OCI-LY1 (cell line): ENCODE measurements around the gene MYRF.

Source experiments
- H2AFZ ChIP-seq: fragments of 200-600 bp; sonication (generic), shearing (Covaris generic); 2 replicates; pipeline ENCODE4 v1.6.0; 2014; ENCODE audit warnings: antibody characterized with exemption, mild to moderate bottlenecking, low read length
- H3F3A ChIP-seq: fragments of 200-600 bp; sonication (generic), shearing (Covaris generic); 2 replicates; pipeline ENCODE4 v1.6.0; 2014; ENCODE audit warnings: mild to moderate bottlenecking, antibody characterized with exemption, low read length, moderate library complexity; ENCODE audit not compliant: insufficient read depth
- H3K27ac ChIP-seq: fragments of 200-600 bp; sonication (generic); 2 replicates; pipeline ENCODE4 v1.5.1; 2014; ENCODE audit warnings: low read length, mixed run types, mild to moderate bottlenecking, low read depth; ENCODE audit not compliant: poor library complexity, severe bottlenecking
- H3K27me3 ChIP-seq: fragments of 200-600 bp; sonication (generic); 2 replicates; pipeline ENCODE4 v1.6.0; 2014; ENCODE audit warnings: antibody characterized with exemption, mild to moderate bottlenecking, low read length, moderate library complexity; ENCODE audit not compliant: insufficient read depth
- H3K36me3 ChIP-seq: fragments of 200-600 bp; sonication (generic); 2 replicates; pipeline ENCODE4 v1.6.1; 2014; ENCODE audit warnings: mild to moderate bottlenecking, antibody characterized with exemption, low read length, moderate library complexity, mixed read lengths; ENCODE audit not compliant: insufficient read depth
- H3K4me1 ChIP-seq: fragments of 200-600 bp; sonication (generic); 2 replicates; pipeline ENCODE4 v1.5.1; 2014; ENCODE audit warnings: mild to moderate bottlenecking, low read length, moderate library complexity; ENCODE audit not compliant: insufficient read depth, severe bottlenecking
- H3K4me2 ChIP-seq: fragments of 200-600 bp; sonication (generic), shearing (Covaris generic); 2 replicates; pipeline ENCODE4 v1.6.1; 2014; ENCODE audit warnings: low read length
- H3K4me3 ChIP-seq: fragments of 200-600 bp; sonication (generic); 2 replicates; pipeline ENCODE4 v1.5.1; 2014; ENCODE audit warnings: low read length, low read depth, mild to moderate bottlenecking, mixed read lengths; ENCODE audit not compliant: poor library complexity, severe bottlenecking
- H3K79me2 ChIP-seq: fragments of 200-600 bp; shearing (Covaris generic); 2 replicates; pipeline ENCODE4 v1.6.1; 2016; ENCODE audit warnings: mixed run types, low read length, mixed read lengths; ENCODE audit not compliant: insufficient read depth
- H3K9ac ChIP-seq: fragments of 200-600 bp; sonication (generic), shearing (Covaris generic); 2 replicates; pipeline ENCODE4 v1.6.1; 2014; ENCODE audit warnings: mild to moderate bottlenecking, low read length, mixed read lengths
- H3K9me2 ChIP-seq: fragments of 200-600 bp; sonication (generic), shearing (Covaris generic); 2 replicates; pipeline ENCODE4 v1.6.1; 2014; ENCODE audit warnings: low read depth, mild to moderate bottlenecking, low read length, mixed read lengths
- H3K9me3 ChIP-seq: fragments of 200-600 bp; shearing (Covaris generic); 2 replicates; pipeline ENCODE4 v1.6.1; 2014; ENCODE audit warnings: low read length, mixed read lengths
- H4K20me1 ChIP-seq: fragments of 200-600 bp; sonication (generic), shearing (Covaris generic); 2 replicates; pipeline ENCODE4 v1.6.0; 2016; ENCODE audit warnings: mild to moderate bottlenecking, low read length; ENCODE audit not compliant: insufficient read depth
- EZH2 ChIP-seq: fragments of 200-600 bp; sonication (generic), shearing (Covaris generic); IDR thresholded peaks from 2 replicates; pipeline ENCODE4 v1.8.0; 2017; ENCODE audit warnings: borderline replicate concordance, mixed run types, mild to moderate bottlenecking, antibody characterized with exemption, low read length, moderate library complexity, mixed read lengths
- TF ChIP-seq, protein P1 (sequence below): fragments of 200-600 bp; sonication (generic), shearing (Covaris generic); IDR thresholded peaks from 2 replicates; pipeline ENCODE4 v1.5.1; 2017; ENCODE audit warnings: mild to moderate bottlenecking, antibody characterized with exemption, low read length, moderate library complexity, mixed read lengths

MYRF gene

DNA sequence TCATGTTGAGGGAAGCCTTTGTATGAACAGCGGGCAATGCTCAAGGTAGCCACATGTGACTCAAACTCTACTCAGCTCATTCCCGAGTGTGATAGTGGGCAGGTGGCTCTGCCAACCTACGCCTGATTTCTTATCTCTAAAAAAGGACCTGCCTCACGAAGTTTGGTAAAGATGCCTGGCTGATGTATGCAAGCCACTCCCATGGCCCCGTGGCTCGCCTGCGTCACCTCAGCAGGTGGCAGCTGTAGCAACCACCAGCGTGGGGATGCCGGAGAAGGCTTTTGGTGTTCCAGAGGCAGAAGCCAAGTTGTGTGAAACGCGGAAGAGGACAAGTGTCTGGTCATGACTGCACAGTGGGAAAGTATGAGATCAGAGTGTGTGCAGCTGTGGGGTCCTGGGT, 81.0 kb downstream of the MYRF start:
- peak overlapping the region; percentile 96 for H3K27ac ChIP-seq

DNA sequence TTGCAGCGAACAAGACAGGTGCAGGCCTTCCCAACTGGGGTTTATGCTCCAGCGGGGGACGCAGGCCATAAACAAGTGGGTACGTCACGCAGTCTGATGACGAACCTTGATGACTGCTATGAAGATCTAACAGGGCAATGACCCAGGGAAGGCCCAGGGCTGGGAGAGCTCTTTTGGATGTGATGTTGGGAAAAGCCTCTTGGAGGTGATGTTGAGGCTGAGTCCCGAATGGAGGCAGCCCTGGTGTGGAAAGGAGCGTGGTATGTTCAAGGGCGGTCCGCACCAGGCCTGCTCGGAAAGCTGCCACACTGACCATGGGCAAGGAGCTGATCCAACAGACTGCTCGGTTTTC, 81.5 kb downstream of the MYRF start:
- H4K20me1 ChIP-seq = no peaks in the 10 kb centered on the region

More for the DNA sequence above, 81.0 kb downstream of the MYRF start:
- Histone ChIP-seq H3K9me2 (no peaks in the 10 kb centered on the region), H3K79me2 (peaks cover 10% of the 10 kb centered on the region; the same call in 1 of the 2 replicates), H3F3A (no peaks in the 10 kb centered on the region), H3K4me2 (peak overlapping the region; percentile 71), H3K9ac (peak overlapping the region; percentile 62; the same call in 1 of the 2 replicates), H3K27me3 (no peaks in the 10 kb centered on the region), H3K4me3 (peak overlapping the region; percentile 36), H3K9me3 (no peaks in the 10 kb centered on the region), H2AFZ (no peak overlapping the region), H4K20me1 (no peaks in the 10 kb centered on the region), H3K4me1 (peaks cover 67% of the 10 kb centered on the region), H3K36me3 (peaks cover 8% of the 10 kb centered on the region; the same call in 1 of the 2 replicates)
- TF ChIP-seq EZH2 = no peak
- TF ChIP-seq, protein P1, sequence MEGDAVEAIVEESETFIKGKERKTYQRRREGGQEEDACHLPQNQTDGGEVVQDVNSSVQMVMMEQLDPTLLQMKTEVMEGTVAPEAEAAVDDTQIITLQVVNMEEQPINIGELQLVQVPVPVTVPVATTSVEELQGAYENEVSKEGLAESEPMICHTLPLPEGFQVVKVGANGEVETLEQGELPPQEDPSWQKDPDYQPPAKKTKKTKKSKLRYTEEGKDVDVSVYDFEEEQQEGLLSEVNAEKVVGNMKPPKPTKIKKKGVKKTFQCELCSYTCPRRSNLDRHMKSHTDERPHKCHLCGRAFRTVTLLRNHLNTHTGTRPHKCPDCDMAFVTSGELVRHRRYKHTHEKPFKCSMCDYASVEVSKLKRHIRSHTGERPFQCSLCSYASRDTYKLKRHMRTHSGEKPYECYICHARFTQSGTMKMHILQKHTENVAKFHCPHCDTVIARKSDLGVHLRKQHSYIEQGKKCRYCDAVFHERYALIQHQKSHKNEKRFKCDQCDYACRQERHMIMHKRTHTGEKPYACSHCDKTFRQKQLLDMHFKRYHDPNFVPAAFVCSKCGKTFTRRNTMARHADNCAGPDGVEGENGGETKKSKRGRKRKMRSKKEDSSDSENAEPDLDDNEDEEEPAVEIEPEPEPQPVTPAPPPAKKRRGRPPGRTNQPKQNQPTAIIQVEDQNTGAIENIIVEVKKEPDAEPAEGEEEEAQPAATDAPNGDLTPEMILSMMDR = no peak

DNA sequence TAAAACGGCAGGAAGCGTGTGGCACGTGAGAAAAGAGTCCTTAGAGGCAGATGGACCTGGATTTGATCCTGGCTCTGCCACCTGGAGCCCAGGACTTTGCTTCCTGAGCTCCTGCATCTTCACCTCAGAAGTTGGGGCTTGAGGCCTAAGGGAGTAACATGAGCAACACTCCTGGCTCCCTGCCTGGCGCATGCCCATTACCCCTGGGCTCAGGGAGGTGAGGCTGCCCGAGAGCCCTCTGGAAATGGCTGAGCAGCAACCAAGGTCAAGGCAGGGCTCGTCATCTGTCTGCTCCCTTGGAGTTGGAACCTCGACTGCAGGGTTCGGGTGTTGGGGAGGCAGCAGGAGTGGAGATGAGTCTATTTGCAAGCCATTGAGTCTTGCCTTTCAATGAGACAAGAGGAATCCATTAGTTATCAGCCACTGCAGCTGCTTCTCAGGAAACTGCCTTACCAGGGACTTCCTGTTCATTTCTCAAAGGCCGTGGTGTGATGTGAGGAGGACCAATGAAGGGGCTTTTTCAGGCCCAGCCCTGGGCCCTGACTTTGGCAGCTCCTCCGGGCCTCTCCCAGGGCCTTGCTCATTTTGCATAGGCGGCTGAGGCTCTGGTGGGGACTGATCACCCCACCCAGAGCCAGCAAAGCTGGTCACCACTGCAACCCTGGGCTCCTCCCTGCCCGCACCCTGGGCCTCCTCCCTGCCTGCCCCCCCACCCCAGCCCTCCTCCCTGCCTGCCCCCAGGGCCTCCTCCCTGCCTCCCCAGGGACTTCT, 82.0 kb downstream of the MYRF start:
- Histone ChIP-seq H3K4me2 (peak overlapping the region; percentile 71), H2AFZ (no peak overlapping the region)

More for the DNA sequence above, 81.5 kb downstream of the MYRF start:
- Histone ChIP-seq H3K9me2 (no peaks in the 10 kb centered on the region), H3K9ac (peak overlapping the region; percentile 62; the same call in 1 of the 2 replicates), H3K9me3 (no peaks in the 10 kb centered on the region), H3K27ac (peak overlapping the region; percentile 96), H2AFZ (no peak overlapping the region), H3K27me3 (no peaks in the 10 kb centered on the region), H3K79me2 (peaks cover 10% of the 10 kb centered on the region; the same call in 1 of the 2 replicates), H3K36me3 (peaks cover 10% of the 10 kb centered on the region), H3K4me3 (peak overlapping the region; percentile 36), H3K4me1 (peaks cover 67% of the 10 kb centered on the region), H3K4me2 (peak overlapping the region; percentile 71), H3F3A (no peaks in the 10 kb centered on the region)
- TF ChIP-seq, protein P1 = no peak
- TF ChIP-seq EZH2 = no peak

More for the DNA sequence above, 82.0 kb downstream of the MYRF start:
- Histone ChIP-seq H3F3A (no peaks in the 10 kb centered on the region), H4K20me1 (no peaks in the 10 kb centered on the region), H3K4me3 (peak overlapping the region; percentile 36), H3K9ac (peak overlapping the region; percentile 64; the same call in 1 of the 2 replicates), H3K36me3 (peaks cover 12% of the 10 kb centered on the region), H3K9me2 (no peaks in the 10 kb centered on the region), H3K9me3 (no peaks in the 10 kb centered on the region), H3K27me3 (no peaks in the 10 kb centered on the region), H3K4me1 (peaks cover 62% of the 10 kb centered on the region), H3K27ac (peak overlapping the region; percentile 96), H3K79me2 (peaks cover 10% of the 10 kb centered on the region; the same call in 1 of the 2 replicates)
- no peak for TF ChIP-seq EZH2
- TF ChIP-seq, protein P1 = no peak
